GM19467 (cell line): Measurements from ENCODE around the gene CD2BP2.
A peak's percentile ranks its signal among the peaks of the same experiment; 100 is the strongest.

Experiments used
- ATAC-seq: cut with Tn5 transposase; IDR thresholded peaks from one replicate; pipeline ENCODE4 v1.9.1; 2021; ENCODE audit warnings: mild to moderate bottlenecking, moderate library complexity; ENCODE audit not compliant: unreplicated experiment

The CD2BP2 gene

GRCh38 chr16:30361180-30361579 is 6.1 kb upstream of the CD2BP2 start:
- ATAC-seq: no peak

- no peak for ATAC-seq
Measured at GRCh38 chr16:30359871-30360170, 4.7 kb upstream of the CD2BP2 start.

- no peak for ATAC-seq
Measured at GRCh38 chr16:30358990-30359870, 4.1 kb upstream of the CD2BP2 start.

DNA sequence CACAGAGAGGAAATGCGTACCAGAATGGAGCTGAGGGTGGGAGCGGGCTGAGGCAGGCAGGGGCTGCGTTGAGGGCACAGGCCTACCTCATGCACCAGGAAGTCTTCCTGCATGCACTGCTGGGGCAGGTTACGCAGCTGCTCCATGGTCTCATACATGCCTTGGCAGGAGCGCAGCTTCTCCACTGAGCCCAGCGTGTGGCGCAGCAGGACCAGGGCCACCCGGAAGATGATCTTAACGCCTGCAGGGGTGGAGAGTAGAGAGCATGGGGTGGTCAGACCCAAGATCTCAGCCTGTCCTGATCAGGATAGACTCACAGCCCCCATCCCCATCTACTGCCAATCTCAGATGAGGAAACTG is 3.4 kb upstream of the CD2BP2 start:
- no peak for ATAC-seq

GRCh38 chr16:30357715-30358576 is 2.8 kb upstream of the CD2BP2 start:
- no peak for ATAC-seq

- no peak for ATAC-seq
Measured at GRCh38 chr16:30357085-30357714, 2.1 kb upstream of the CD2BP2 start.

DNA sequence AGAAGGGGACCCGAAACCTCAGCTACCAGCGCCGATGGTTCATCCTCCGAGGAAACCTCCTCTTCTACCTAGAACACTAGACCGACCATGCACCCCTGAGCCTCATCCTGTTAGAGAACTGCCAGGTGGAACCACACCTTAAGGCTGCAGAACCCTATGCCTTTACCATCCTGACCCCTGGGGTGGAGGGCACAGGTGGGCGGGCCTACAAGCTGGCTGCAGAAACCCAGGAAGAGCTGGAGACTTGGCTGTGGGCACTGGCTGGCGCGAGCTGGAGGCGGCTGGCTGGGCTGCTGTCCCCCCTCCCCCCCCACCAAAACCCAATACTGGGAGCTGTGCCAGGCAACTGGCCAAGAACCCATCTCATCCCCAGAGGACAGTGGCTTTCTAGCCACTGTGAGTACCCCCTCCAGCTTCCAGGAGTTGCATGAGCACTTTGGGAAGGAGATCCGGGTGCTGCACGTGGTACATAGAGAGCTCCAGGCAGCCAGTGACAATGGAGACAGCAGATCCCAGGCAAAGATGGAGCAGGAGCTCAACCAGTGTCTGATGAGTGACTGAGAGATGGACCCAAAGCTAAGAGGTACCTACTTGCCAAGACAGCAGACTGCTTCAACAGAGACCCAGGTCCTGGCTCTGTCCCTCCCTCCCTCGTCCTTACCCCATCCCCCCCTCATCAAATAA is 1.4 kb upstream of the CD2BP2 start:
- no peak for ATAC-seq

DNA sequence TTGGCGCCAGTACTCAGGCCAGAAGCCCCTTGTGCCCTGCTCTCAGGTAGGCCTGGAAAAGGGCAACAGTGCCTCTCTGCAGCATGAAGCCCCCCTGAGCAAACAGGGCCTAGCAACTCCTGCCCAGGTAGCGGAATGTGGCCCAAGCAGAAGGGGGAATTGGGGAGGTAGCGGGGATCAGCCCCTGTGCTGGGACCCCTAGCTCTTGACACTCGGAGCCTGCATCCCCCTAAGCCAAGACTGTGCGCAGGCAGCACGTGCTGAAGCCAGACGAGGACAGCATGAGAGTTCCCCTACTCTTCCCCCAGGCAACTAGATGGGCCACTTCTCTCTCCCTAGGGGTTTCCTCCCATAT is 823 bp upstream of the CD2BP2 start:
- no peak for ATAC-seq

DNA sequence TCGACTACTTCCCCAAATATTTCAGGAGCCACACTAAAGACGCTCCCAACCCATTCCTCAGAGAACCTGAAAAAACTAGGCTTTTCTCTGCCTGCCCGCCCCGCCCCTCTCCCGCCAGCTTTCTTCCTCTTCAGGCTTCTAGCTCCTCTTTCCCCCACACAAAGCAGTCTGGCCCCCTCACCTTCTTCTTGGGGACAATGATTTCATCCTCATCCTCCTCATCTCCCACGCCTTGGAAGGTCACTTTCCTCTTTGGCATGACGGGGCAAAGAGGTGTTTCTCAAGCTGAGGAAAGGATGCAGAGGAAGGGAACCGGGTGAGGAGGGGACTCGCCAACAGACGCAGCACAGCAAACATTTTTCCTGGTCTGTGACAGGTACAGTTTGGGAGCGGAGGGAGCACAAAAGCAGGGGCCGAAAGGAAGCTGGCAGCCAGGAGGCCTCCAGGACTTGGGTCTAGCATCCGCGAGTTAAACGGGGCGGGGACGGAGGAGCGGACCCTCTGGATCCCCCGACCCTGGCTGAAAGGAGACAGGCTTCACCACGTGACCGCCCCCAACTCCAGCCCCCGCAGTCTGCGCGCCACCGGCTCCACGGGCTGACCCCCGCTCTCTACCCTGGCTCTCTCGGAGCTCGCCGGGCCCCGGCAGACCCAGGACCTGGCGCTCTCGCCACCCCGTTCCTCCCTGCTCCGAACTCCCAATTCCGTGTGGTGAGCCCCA is 525 bp downstream of the CD2BP2 start:
- no peak for ATAC-seq

GRCh38 chr16:30353438-30354129 is 1.5 kb downstream of the CD2BP2 start:
- ATAC-seq: no peak

- no peak for ATAC-seq
Measured at GRCh38 chr16:30352488-30353401, 2.4 kb downstream of the CD2BP2 start.

DNA sequence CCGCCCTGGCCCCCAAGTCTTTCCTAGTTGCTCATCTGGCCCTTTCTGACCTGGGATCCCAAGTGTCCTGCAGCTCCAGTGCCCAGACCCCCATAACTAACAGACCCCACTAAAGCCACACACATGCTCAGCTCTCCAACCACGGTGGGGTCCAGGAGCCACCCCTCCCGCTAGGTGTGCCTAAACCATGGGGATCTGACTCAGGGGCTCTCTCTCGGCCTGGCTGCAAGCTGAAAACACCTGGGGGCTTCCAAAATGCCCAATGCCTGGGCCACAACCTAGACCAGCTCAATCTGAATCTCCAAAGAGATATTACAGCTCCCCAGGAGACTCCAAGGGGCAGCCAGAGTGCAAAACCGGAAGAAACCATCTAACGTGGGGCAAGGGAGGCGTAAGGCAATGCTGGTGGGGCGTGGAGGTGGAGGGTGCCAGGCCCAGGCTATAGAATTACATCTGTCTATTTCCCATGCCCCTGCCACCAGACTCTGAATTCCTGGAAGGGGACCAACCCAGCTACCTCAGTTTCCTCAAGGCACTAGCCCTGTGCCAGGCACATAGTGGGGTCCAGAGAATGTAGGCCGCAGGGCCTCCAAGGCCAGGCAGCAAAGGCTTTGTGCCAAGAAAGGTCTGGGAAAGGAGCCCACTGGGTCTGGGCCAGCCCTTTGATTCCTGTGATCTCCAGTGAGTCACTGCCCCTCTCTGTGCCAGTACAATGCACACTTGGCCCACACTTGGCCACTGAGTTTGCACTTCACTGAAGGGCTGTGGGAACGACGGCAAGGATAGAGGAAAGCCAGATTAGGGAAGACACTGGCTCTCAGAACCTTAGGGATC is 3.3 kb downstream of the CD2BP2 start:
- ATAC-seq: no peak

DNA sequence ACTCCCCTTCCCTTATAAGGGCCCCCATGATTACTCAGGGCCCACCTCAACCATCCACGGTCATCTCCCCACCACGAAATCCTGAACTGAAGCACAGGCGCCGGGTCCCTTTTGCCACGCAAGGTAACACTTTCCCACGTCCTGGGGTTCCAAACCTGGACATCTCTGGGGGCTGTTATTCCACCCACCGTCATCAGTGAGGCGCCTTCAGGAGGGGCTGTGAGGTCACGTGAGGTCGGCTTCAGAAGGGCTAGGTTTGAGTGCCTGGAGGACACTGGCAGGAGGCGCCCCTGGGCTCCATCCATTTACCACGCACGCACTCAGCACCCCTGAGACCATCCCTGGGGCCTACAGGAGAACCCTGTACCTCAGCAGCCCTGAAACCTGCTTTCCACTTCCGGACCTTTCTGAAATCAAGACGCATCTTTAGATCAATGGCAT is 4.1 kb downstream of the CD2BP2 start:
- ATAC-seq: no peak

DNA sequence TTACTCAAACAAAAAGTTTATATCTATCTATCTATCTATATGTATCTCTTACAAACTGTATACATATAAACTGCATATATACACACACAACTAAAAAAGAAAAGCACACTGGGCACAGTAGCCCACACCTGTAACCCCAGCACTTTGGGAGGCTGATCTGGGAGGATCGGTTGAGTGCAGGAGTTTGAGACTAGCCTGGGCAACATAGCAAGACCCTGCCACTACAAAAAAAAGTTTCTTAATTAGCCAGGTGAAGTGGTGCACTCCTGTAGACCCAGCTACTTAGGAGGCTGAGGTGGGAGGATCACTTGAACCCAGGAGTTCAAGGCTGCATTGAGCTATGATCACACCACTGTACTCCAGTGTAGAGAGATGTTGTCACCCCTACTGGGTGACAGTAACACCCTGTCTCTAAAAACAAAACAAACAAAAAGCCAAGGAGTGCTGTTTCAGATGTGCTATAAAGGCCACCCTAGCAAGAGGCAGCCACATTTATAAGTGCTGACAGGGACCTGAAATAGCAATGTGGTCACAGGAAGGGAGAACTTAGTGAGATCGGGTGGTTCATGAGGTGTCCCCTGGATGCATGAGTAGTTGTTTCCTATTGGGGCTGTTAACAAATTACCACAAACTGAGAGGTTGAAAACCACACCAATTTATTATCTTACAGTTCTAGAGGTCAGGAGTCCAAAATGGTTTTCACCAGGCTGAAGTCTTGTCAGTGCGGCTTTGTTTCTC is 4.8 kb downstream of the CD2BP2 start:
- ATAC-seq: peak; percentile 38

- ATAC-seq: no peak
Measured at GRCh38 chr16:30349675-30350074, 5.4 kb downstream of the CD2BP2 start.

GRCh38 chr16:30348929-30349328 is 6.2 kb downstream of the CD2BP2 start:
- ATAC-seq: no peak

DNA sequence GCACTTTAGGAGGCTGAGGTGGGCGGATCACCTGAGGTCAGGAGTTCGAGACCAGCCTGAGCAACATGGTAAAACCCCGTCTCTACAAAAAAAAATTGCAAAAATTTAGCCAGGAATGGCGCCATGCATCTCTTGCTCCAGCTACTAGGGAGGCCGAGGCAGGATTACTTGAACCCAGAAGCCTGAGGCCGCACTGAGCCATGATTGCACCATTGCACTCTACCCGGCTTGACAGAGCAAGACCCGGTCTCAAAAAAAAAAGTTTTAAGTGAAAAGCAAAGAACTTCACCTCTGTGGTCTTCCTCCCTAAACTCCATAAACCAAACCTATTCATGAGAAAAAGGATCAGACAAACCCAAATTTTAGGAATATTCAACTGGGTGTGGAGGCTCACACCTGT is 7.0 kb downstream of the CD2BP2 start:
- no peak for ATAC-seq
